OCI-LY7 (cell line): ENCODE data around the gene TMTC2.

Source experiments
- CTCF ChIP-seq: fragments of 200-600 bp; sonication (generic); conservative IDR thresholded peaks from 2 replicates; pipeline ENCODE4 v1.5.1; 2014; ENCODE audit warnings: mild to moderate bottlenecking, antibody characterized with exemption, low read length, moderate library complexity, mixed read lengths
- EZH2phosphoT487 ChIP-seq: fragments of 200-600 bp; sonication (generic); IDR thresholded peaks from 2 replicates; pipeline ENCODE4 v1.6.1; 2018; ENCODE audit warnings: low read depth, borderline replicate concordance, mild to moderate bottlenecking, mixed run types, antibody characterized with exemption, low read length, moderate library complexity, mixed read lengths

GRCh38 chr12:83172866-83173649, 486.4 kb downstream of the TMTC2 start:
- TF ChIP-seq CTCF (no peak), EZH2phosphoT487 (no peak)
